ENCODE data around the gene CST11.

The CST11 gene

DNA sequence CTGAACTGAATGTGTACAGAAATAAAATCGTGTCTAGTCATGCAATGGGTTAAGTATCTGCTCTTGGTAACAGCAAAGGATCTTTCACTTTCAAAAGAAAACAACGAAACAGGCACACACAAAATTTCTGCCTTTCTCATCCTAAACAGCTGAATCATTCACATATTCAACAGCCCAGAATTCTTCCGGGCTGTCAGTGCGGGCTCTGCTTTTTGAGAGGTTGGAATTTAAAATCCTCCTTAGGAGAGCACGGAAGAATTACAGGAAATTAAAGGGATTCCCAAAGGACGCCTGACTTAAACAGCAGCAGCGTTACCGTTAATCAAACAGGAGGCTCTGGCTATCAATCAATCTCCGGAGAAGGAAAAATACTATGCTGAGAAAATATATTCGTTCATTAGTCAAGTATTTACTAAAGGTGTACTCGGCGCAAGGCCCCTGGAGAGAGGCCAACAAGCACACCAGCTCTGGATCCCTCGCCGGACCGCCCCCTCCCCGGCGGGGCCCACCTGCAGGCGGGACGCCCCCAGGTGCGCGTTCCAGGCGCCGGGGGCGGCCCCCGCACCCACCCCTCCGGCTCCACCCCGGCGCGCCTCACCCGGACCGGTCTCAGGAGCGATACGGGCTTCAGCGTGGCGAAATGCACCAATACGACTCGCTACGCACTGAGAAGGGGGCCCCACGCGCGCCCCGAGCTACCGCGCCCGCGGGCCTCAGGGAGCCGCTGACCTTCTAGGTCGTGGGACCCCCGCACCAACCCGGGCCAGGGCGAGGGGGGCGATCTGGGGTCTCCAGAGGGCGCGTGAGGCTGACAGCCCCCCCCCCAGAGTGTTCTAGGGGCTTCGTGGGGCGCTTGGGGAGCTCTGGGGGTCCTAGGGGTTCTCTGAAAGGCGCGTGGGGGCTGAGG lies 32.4 kb downstream of the CST11 start:
- DNase-seq (ENCODE audit: low read depth in 3 of 3): peak; percentile 25 to 50 (median 25)

- DNase-seq (ENCODE audit: low read depth in 3 of 3): no peak
These were observed 33.0 kb downstream of the CST11 start for GRCh38 chr20:23419657-23419994.

- DNase-seq (ENCODE audit: low read depth in 3 of 3): no peak
These were observed 34.8 kb downstream of the CST11 start for GRCh38 chr20:23417861-23418260.

- no peak for DNase-seq (ENCODE audit: low read depth in 3 of 3)
These were observed 36.6 kb downstream of the CST11 start for GRCh38 chr20:23415959-23416583.

DNA sequence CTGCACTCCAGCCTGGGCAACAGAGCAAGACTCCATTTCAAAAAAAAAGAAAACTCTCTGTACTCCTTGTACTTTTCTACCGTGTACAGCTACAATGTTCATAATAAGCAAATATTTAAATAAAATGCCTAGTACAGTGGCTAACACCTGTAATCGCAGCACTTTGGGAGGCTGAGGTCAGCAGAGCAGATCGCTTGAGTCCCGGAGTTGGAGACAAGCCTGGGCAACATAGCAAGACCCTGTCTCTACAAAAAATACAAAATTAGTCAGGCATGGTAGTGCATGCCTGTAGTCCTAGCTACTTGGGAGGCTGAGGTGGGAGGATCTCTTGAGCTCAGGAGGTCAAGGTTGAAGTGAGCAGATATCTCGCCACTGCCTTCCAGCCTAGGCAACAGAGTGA lies 37.1 kb downstream of the CST11 start:
- DNase-seq (ENCODE audit: low read depth in 3 of 3): no peak

DNA sequence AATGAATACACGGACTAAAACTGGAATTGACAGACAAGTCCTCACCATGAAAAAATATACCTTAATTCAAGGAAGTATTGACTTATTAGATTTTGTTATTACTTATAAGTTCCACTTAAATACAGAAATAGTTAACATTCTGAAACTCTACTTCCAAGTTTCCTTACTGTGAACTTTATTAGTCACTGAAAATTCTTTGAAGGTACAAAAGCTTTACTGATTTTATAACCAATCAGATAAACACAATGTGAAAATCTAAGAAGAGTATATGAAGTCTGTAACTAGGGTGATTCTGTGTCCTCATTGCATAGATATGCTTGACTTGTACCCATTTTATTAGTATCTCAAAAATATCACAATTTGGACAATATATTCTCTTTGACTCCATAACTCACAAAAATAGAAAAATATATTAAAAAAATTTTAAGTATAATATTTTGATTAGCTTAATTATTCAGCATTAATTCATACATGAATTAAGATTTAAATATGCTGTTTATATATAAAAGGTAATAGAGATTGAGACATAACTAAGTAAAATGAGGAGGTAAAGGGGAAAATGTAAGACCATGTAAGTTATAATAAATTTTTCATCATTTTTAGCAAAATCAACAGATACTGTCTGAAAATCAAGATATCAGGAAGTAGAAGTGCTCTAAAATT lies 38.0 kb downstream of the CST11 start:
- DNase-seq (ENCODE audit: low read depth in 3 of 3): no peak

DNA sequence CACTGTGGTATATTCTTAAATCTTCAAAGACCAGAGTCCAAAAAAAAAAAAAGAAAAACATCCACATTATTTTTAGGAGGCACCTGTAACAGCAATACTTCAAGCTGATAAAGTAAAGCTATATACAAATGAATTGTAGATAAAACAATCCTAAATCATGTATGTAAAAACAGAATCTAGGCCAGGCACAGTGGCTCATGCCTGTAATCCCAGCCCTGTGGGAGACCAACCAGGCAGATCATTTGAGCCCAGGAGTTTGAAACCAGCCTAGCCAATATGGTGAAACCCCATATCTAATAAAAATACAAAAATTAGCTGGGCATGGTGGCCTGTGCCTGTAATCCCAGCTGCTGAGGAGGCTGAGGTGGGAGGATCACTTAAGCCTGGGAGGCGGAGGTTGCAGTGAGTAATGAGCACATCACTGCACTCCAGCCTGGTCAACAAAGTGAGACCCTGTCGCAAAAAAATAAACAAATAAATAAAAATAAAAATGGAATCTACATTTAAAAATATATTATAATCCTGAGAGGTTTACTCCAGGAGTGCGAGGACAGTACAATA lies 38.7 kb downstream of the CST11 start:
- DNase-seq (ENCODE audit: low read depth in 3 of 3): no peak

DNA sequence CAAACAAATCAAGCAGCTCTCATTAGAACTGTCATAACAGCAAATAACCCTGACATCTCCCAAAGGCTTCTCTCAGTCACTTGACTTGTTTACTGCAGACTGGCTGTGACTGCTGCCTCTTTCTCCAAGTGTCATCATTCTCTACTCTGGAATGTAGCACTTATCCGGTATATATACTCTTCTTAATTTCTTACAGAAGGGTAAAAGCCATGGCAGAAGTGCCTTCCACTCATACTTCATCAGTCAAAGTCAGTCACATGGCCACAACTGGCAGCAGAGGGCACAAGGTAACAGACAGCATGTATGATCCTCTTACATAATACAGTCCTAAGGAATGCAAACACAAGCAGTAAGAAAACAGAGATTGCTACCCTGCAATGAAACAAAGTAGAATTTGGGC lies 40.6 kb downstream of the CST11 start:
- DNase-seq (ENCODE audit: low read depth in 3 of 3): no peak

DNA sequence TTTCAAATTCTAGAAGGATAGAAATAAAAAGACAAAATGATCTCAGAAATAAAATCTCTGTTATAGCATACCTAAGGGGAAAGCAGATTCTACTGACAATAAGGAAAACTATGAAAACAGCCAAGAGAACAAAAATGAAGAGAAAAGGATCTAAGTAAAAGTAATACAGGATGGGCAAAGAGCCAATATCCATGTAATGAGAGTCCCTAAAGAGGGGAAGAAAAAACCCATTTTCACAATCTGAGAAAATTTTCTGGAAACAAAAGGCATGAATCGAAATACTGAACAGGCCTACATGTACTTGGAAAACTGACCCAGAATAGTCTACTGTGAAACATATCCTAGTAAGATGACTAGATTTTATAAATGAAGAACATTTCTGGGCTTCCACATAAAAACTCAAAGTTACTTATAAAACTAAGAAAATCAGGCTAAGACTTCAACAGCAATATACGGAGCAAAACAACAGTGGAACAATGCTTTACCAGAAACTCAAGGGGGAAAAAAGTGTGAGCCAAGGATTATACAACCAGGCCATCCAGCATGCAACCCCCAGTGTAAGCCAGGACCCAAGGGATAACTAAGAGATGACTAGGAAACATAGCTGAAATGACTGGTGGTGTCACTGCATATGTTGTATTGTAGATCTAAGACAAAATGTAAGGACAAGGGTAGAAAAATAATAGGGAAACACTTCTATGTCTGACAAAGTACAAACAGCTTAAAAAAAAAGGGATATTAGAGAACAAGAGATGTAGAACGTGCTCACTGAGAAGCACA lies 41.6 kb downstream of the CST11 start:
- no peak for DNase-seq (ENCODE audit: low read depth in 3 of 3)

GRCh38 chr20:23409800-23410199 lies 42.9 kb downstream of the CST11 start:
- DNase-seq (ENCODE audit: low read depth in 3 of 3): no peak

DNA sequence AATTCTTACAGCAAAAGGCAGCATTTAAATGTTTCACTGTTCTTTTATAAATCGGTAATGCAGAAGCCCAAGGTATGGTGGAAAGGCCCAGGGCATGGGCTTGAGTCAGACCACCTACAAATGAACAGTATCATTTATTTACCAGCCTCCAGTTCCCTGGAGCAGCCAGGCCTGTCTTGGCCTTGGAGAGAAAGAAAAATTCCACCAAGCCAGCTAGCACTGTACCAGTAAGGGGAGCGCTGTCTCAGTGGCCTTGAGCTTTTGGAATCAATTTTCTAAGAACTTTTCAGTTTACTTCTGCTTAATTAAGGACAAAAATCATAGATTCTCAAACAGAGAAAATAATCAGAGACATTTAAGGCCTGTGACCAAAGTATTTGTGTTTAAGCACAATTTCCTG lies 43.7 kb downstream of the CST11 start:
- no peak for DNase-seq (ENCODE audit: low read depth in 3 of 3)

- DNase-seq (ENCODE audit: low read depth in 3 of 3): no peak
These were observed 44.8 kb downstream of the CST11 start for GRCh38 chr20:23407781-23408464.

GRCh38 chr20:23406880-23407279 lies 45.8 kb downstream of the CST11 start:
- no peak for DNase-seq (ENCODE audit: low read depth in 3 of 3)

- no peak for DNase-seq (ENCODE audit: low read depth in 3 of 3)
These were observed 48.5 kb downstream of the CST11 start for GRCh38 chr20:23404196-23404595.

GRCh38 chr20:23403751-23404150 lies 48.9 kb downstream of the CST11 start:
- DNase-seq (ENCODE audit: low read depth in 3 of 3): no peak

DNA sequence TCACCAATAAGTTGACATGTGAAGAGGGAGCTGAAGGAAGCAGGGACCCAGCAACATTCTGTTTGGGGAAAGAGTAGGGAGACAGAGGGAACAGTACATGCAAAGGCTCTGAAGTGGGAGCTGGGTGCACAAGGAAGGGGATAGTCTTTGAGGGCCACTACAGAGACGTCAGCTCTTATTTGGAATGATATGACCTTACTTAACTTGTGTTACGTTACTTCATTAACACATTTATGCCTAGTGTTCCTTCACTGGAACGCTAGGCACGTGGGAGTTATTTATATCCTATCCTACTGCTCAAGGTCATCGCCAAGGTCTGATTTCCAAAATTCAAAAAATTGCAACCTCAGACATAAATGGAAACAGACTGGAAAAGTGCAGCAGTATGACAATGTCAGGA lies 51.6 kb downstream of the CST11 start:
- DNase-seq (ENCODE audit: low read depth in 3 of 3): no peak
